Tibial artery (tissue), 4 donors: Measurements from ENCODE around the gene FOS.

Experiments
- DNase-seq, 2 donors: peaks; one replicate each; pipeline ENCODE4 v3.0.0-alpha.2; 2019
- H3K27ac ChIP-seq, 2 donors: fragments of 200-600 bp; sonication (generic) in 1 of 2; 1 replicate in 1 of 2; 2 replicates in 1 of 2; pipeline ENCODE4 v1.5.1; 2018 to 2019; ENCODE audit warnings: mild to moderate bottlenecking in 1 of 2
- H3K27me3 ChIP-seq, 2 donors: fragments of 200-600 bp; sonication (generic) in 1 of 2; one replicate each; pipeline versions ENCODE4 v1.5.1 to v1.6.0; 2016 to 2019
- H3K36me3 ChIP-seq, 3 donors: fragments of 200-600 bp; sonication (generic) in 2 of 3; one replicate each; pipeline ENCODE4 v1.5.1; 2016 to 2019; ENCODE audit warnings: mild to moderate bottlenecking in 2 of 3
- H3K4me1 ChIP-seq, 4 donors: fragments of 200-600 bp; sonication (generic) in 2 of 4; 1 replicate in 3 of 4; 2 replicates in 1 of 4; pipeline ENCODE4 v1.5.1; 2016 to 2019
- H3K4me3 ChIP-seq, 2 donors: fragments of 200-600 bp; sonication (generic) in 1 of 2; 1 replicate in 1 of 2; 2 replicates in 1 of 2; pipeline ENCODE4 v1.5.1; 2018 to 2019; ENCODE audit warnings: mild to moderate bottlenecking in 2 of 2
- H3K9me3 ChIP-seq, 3 donors: fragments of 200-600 bp; sonication (generic) in 1 of 3; one replicate each; pipeline ENCODE4 v1.5.1; 2016 to 2019
- CTCF ChIP-seq, 2 experiments: fragments of 200-600 bp in 1 of 2; fragments of 450-650 bp in 1 of 2; IDR thresholded peaks; one replicate each; pipeline ENCODE4 v1.5.1; 2017 to 2019; ENCODE audit warnings: antibody characterized with exemption in 2 of 2, mild to moderate bottlenecking in 1 of 2, moderate library complexity in 1 of 2
- intact Hi-C: fragments of 100-400 bp; cut with DNase I; formaldehyde crosslinking; loops from one replicate; pipeline ENCODE4 v1.15.0; 2023; ENCODE audit warnings: low total_unique reads

The FOS gene

DNA sequence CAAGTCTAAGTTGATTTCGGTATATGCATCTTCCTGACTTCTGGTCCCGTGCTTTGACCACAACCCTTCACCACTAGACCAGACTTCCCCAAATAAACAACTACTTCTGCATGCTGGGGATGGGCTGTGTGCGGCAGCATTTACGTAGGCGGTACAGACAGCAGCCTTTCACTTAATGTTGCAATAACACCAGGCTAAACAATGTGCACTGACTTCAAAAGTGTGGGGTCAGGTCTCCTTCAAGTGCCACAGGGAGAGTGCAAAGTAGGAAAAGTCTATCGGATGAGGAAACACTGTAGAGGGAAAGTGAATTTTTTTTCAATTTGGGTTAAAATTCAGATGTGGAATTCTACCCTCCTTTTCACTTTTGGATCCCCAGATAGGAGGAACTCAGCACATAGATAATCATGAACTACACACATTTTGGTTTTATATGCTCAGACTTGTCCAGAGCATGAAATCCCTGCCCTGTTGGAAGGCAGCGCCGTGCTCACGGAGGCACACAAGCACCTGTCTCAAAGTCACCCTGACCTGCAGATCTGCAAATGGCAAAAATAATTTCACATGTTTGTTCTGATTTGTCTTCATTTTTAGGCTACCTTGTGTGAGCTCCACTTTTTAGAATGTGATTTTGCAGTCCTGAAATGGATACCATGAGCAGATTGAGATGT, 3.6 kb upstream of the FOS start:
- no peaks in the 10 kb centered on the region for H3K9me3 ChIP-seq
- H3K36me3 ChIP-seq = peaks cover 0 to 8% (median 5%) of the 10 kb centered on the region in 3 donors
- intact Hi-C loops = loop anchor here (5.0 kb wide), 1 partner anchor 293 kb away; no protein-coding TSS in a partner anchor
- H3K27me3 ChIP-seq = no peaks in the 10 kb centered on the region
- no peak overlapping the region for H3K4me3 ChIP-seq
- peaks cover 0 to 40% (median 24%) of the 10 kb centered on the region in 4 donors for H3K4me1 ChIP-seq
- DNase-seq = peak; percentile 81 to 82
- H3K27ac ChIP-seq = peak overlapping the region; percentile 97 to 100
- no peak for TF ChIP-seq CTCF (IDR thresholded peaks at IDR 0.05)

DNA sequence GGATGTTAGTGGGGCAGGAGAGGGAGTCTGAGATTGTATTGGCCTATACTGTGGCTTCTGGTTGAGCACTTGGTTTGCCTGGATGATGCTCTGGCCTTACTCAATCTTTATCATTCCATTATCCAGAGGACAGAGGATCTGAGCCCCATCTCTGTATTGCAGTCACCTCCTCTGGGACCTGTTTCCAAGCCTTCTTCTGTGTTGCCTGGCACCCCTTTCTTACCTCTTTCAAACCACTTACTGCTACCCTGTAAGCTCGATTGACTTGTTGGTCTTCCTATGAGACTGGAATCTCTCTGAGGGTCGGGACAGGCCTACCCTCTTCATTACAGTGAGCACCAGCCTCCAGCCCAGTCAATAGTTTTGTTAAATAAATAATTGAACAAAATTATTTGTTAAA, 3.0 kb upstream of the FOS start:
- intact Hi-C loops = loop anchor here (5.0 kb wide), 1 partner anchor 293 kb away; no protein-coding TSS in a partner anchor
- H3K27ac ChIP-seq = peak overlapping the region; percentile 97 to 100

DNA sequence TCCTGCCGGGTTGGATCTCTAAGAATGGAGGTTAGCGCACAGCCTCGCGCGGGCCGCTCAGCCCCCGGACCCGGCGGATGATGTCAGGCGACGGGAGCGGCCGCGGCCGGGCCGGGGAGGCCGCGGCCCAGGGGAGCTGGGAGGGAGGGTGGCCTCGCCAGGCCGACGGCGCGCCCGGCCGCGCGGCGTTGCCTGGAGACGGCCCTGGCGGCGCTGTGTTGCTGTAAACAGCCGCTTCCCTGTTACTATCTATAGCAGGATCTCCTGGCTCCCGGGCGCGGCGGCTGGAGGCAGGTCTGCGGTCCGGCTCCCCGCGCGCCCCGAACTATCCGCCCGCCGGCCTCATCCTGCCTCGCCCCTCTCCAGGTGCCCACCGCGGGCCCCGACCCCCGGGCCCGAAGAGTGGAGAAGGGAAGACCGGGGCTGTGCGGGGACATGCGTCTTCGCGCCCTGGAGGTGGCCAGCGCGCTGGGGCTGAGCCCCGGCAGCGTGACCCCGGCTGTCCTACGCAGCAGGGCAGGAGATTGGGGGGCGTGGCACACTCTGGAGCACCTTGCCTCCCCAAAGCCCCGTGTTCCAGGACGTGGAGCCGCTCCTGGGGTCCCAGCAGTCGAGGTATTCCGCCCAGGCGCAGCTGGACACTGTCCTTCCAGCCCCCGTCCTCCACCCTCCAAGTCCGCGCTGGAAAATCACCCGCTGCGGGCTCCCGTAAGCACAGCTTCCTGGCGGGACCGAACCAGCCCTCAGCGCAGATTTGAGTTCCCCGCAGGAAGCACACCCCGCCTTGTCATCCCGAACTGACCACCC, 1.4 kb upstream of the FOS start:
- Histone ChIP-seq H3K36me3 (peaks cover 15 to 30% (median 21%) of the 10 kb centered on the region in 3 donors), H3K4me1 (peaks cover 0 to 58% (median 38%) of the 10 kb centered on the region in 4 donors), H3K27me3 (no peaks in the 10 kb centered on the region), H3K4me3 (peak overlapping the region; percentile 71 to 79), H3K9me3 (no peaks in the 10 kb centered on the region), H3K27ac (peak overlapping the region; percentile 97 to 100)
- intact Hi-C loops = loop anchor here (5.0 kb wide), 1 partner anchor 295 kb away; no protein-coding TSS in a partner anchor
- DNase-seq = peak; percentile 94 to 99
- TF ChIP-seq CTCF (IDR thresholded peaks at IDR 0.05) = no peak

More for the DNA sequence above, 3.0 kb upstream of the FOS start:
- Histone ChIP-seq H3K9me3 (no peaks in the 10 kb centered on the region), H3K36me3 (peaks cover 2 to 13% (median 10%) of the 10 kb centered on the region in 3 donors), H3K4me3 (no peak overlapping the region), H3K27me3 (no peaks in the 10 kb centered on the region), H3K4me1 (peaks cover 0 to 46% (median 29%) of the 10 kb centered on the region in 4 donors)
- no peak for DNase-seq
- no peak for TF ChIP-seq CTCF (IDR thresholded peaks at IDR 0.05)

DNA sequence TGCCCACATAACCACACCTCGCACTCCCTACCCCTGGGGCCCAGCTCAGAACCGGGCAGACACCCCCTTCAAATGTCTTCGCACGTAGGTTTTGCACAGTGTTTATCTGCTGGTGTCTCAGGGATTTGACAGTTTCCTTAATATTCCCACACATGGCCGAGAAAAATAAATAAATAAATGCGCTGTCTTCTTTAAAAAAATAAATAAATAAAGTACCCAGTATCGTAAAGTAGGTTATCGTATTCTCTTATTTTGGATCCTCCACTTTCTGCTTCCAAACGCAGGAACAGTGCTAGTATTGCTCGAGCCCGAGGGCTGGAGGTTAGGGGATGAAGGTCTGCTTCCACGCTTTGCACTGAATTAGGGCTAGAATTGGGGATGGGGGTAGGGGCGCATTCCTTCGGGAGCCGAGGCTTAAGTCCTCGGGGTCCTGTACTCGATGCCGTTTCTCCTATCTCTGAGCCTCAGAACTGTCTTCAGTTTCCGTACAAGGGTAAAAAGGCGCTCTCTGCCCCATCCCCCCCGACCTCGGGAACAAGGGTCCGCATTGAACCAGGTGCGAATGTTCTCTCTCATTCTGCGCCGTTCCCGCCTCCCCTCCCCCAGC, 710 bp upstream of the FOS start:
- no peak for TF ChIP-seq CTCF (IDR thresholded peaks at IDR 0.05)
- H3K27ac ChIP-seq = peak overlapping the region; percentile 97 to 100
- intact Hi-C loops = loop anchor here (1.0 to 5.0 kb wide), 2 partner anchors 20 to 296 kb away; no protein-coding TSS in a partner anchor
- peak overlapping the region; percentile 71 to 79 for H3K4me3 ChIP-seq
- no peaks in the 10 kb centered on the region for H3K9me3 ChIP-seq
- H3K4me1 ChIP-seq = peaks cover 0 to 56% (median 38%) of the 10 kb centered on the region in 4 donors
- peaks cover 15 to 32% (median 21%) of the 10 kb centered on the region in 3 donors for H3K36me3 ChIP-seq
- DNase-seq = no peak
- H3K27me3 ChIP-seq = no peaks in the 10 kb centered on the region

GRCh38 chr14:75279153-75279762, 630 bp downstream of the FOS start:
- H3K27ac ChIP-seq = peak overlapping the region; percentile 97 to 100
- H3K4me3 ChIP-seq = peak overlapping the region; percentile 71 to 79
- H3K36me3 ChIP-seq = peaks cover 15 to 32% (median 21%) of the 10 kb centered on the region in 3 donors
- no peaks in the 10 kb centered on the region for H3K27me3 ChIP-seq
- DNase-seq = peak; percentile 74 to 95
- peaks cover 0 to 42% (median 29%) of the 10 kb centered on the region in 4 donors for H3K4me1 ChIP-seq
- no peak for TF ChIP-seq CTCF (IDR thresholded peaks at IDR 0.05)
- H3K9me3 ChIP-seq = no peaks in the 10 kb centered on the region
- intact Hi-C loops = loop anchor here (5.0 kb wide), 1 partner anchor 297 kb away; no protein-coding TSS in a partner anchor
